GM10847 (cell line): ENCODE results near the gene OGG1.

Experiments
- POLR2A ChIP-seq: IDR thresholded peaks from 2 replicates; pipeline ENCODE4 v1.6.1; 2011; ENCODE audit not compliant: insufficient read length; ENCODE audit errors: extremely low read depth

Gene OGG1

DNA sequence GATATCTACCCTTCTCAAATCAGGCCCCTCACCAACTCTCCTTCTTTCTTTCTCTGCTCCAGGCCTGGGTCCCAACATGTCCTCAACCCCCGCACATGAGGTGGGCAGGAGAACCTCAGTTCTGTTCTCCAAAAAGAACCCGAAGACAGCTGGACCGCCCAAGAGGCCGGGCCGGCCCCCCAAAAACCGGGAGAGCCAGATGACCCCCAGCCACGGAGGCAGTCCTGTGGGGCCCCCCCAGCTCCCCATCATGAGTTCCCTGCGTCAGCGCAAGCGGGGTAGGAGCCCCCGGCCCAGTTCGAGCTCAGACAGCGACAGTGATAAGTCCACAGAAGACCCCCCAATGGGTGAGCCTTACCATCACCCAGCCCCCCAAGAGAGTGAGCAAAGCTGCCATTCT lies 5.6 kb upstream of the OGG1 start:
- no peak for TF ChIP-seq POLR2A

DNA sequence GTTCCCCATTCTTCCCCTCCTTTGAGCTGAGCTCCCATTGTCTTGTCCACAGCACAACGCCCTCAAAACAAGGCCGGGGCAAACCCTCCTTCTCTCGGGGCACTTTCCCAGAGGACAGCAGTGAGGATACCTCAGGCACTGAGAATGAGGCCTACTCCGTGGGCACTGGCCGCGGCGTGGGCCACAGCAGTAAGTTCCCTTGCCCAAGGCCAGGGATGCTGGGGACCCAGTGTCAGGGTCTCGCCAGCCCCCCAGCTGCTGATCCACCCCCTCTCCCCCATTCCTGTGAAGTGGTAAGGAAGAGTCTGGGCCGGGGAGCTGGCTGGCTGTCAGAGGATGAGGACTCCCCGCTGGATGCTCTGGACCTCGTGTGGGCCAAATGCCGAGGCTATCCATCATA lies 4.2 kb upstream of the OGG1 start:
- no peak for TF ChIP-seq POLR2A

DNA sequence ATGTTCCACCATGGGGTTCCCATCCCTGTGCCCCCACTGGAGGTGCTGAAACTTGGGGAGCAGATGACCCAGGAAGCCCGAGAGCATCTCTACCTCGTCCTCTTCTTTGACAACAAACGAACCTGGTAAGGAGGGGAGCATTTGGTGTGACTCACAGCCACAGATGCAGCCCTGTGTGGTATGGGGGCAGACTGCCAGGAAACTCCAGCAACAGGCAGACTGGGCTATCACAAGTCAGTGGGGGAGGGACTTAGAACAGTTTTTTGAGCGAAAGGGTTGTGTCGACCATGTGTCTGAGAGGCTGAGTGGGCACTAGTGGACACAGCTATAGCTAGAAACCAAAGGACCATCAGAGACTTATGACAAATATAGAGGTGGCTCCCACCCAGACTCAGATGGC lies 3.4 kb upstream of the OGG1 start:
- no peak for TF ChIP-seq POLR2A

DNA sequence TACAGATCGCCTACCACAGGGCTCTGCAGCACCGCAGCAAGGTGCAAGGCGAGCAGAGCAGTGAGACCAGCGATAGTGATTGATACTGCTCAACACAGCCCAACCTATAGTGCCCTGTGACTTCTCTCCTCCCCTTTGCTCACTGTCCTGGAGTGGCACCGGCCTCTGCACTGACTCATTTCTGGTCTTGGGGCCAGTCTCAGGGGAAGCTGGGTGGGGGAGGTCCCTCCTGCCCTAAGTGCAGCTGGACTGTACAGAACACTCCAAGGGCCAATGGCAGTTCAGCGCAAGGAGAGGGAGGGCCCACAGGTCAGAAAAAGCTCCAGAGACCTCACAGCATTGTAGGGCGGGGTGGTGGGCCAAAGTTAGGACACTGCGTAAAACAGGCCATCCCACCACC lies 2.5 kb upstream of the OGG1 start:
- TF ChIP-seq POLR2A = no peak

DNA sequence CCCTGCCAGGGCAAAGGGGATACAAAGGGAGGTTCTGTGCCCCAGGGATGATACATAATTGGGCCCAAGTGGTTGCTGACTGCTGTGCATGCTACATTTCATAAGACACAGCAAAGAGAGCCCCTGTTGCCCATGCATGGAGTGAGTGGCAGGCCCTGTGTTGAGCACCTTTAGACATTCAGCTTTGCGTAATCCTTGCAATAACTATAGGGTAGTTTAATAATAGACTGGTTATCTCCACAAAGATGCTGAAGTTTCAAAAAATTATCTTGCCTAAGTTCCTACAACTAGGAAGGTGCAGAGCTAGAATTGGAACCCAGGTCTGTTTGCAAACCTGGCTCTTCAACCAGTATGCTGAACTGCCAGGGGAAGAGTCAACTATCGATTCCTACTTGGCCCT lies 1.7 kb upstream of the OGG1 start:
- no peak for TF ChIP-seq POLR2A

DNA sequence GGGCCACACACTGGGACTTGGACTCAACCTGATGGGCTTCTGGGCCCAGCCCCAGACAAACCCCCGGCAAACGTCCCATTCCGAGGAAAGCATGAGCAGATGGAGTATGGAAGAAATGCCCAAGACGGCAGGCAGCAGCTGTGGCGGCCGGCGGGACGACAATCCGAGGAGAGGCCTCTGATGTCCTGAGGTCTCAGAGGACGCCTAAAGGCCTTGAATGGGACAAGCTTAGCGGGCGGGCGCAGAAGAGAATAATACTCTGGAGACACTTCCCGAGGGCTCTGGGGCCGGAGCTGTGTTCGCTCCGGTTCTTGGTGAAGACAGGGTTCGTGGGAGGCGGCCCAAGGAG lies 482 bp upstream of the OGG1 start:
- TF ChIP-seq POLR2A = no peak

DNA sequence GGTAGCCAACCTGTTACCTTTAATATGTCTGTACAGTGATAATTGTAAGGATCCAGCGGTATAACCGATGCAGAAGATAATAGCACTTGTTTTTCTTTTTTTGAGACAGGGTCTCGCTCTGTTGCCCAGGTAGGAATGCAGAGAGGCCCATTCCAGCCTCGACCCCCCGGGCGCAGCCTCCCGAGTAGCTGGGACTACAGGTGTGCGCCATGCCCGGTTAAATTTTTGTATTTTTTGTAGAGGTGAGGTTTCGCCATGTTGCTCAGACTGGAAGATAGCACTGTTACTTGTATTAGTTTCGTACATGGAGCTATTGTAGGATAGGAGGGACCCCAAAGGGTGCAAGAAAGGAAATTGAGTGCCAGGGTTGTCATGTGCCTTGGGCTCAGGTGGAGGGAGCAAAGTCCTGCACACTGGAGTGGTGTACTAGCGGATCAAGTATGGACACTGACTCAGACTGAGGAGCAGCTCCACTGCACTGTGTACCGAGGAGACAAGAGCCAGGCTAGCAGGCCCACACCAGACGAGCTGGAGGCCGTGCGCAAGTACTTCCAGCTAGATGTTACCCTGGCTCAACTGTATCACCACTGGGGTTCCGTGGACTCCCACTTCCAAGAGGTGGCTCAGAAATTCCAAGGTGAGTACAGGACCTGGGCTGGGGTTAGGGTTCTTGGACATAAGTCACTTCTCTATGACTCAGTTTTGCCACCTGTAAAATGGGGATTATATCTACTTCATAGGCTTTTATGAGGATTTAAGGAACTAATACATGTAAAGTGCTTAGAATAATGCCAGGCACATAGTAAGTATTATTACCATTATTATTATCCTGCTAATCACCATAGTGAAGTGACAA lies 1.0 kb downstream of the OGG1 start:
- no peak for TF ChIP-seq POLR2A

DNA sequence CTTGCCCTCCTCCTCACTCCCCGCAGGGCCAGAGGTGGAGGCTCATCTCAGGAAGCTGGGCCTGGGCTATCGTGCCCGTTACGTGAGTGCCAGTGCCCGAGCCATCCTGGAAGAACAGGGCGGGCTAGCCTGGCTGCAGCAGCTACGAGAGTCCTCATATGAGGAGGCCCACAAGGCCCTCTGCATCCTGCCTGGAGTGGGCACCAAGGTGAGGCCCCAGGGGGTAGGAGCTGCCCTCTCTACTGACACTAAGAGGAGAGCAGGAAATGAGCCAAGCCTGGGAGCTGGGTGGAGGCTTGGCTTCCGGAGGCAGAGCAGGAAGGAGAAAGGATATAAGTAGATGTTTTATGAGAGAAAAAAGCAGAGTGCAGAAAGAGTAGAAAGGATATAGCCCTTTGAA lies 4.9 kb downstream of the OGG1 start:
- TF ChIP-seq POLR2A = no peak

DNA sequence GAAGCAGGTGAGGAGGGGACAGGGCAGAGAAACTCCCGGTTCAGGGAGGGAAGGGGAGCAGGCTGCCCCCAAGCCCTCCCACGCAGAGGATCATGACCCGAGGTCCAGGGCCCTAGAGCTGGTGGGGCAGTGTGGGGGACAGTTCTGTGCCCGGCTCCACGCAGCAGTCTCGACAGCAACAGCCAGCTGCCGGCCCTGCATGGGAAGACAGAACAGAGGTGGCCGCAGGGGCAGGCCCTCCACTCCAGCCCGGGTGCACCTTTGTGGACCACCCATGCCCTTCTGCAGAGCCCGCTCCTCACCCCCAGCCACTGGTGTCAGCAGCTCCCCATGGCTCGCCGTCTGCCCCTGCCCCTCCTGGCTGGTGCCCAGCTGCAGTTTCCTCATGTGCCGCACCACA lies 7.7 kb downstream of the OGG1 start:
- TF ChIP-seq POLR2A = no peak

DNA sequence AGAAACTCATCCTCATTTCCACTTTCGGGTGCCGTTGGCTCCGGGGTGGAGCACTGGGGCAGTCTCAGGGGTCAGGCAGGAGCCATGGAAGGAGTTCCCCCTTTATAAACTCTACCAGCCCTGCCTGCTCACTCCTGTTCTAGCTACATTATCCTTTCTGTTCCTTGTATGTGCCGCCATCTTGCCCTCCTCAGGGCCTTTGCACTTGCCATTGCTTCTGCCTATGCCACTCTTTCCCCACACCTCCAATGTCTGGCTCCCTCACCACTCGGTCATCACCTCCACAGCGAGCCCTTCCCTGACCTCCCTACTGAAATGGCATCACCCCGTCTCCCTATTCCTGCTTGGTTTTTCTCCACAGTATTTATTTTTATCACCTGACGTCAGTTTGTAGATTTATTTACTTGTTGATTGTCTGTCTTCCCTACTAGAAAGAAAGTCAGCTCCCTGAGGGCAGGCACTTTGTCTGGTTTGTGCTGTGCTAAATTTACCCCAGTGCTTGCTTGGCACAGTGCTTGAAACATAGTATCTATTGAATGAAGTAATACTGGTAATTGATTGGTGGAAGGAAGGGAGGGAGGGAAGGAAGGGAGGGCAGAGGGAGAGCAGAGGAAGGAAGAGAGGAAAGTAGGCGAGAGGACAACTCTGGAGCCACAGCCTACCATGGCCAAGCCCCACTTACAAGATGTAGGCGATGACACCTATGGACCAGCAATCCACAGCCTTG lies 11.2 kb downstream of the OGG1 start:
- no peak for TF ChIP-seq POLR2A

DNA sequence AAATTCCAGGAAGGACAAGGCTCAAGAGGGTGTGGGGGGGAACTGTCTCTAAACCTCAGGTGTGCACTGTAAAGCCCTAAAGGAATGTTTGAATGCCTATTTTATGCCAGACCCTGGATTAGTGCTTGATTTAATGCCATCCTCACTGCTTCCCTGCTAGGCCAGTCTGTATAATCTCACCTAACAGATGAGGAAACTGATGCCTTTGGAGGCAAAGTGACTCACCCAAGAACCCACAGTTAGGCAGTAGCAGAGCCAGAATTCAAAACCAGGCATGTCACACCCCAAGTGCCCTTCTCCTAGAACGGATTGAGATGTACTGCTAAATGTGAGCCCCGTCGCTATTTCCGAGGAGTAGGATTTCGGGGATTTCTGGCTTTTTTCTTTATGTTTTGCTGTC lies 12.2 kb downstream of the OGG1 start:
- no peak for TF ChIP-seq POLR2A

DNA sequence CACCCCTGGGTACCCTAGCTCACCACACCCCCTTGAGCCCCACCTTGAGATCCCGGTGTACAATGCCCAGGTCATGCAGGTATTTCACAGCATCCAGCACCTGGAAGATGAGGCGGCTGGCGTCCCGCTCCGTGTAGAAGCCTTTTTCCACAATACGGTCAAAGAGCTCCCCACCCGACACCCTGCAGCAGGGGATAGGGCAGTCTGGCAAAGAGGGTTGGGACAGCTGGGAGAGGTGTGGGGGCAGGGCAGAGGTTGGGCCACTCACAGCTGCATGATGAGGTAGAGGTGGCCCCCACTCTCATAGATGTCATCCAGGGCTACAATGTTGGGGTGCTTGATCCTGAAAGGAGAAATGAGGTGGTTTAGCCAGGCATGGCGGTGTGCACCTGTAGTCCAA lies 13.1 kb downstream of the OGG1 start:
- no peak for TF ChIP-seq POLR2A

DNA sequence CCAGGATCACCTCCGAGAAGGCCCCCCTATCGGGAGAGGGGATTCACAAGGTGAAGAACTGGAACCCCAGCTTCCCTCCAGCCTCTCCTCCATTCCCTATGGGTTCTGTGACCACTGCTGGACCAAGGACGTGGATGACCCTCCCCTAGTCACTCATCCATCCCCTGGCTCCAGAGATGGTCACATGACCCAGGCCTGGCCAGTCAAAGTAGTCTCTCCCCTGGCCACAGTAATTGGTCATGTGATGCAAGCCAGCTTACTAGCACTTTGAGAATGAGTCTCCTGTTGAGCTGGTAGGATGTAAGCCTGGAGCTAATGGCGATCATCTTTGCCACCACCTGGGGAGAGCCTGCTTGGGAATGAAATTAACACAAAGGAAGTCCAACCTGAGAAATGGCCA lies 16.1 kb downstream of the OGG1 start:
- no peak for TF ChIP-seq POLR2A

DNA sequence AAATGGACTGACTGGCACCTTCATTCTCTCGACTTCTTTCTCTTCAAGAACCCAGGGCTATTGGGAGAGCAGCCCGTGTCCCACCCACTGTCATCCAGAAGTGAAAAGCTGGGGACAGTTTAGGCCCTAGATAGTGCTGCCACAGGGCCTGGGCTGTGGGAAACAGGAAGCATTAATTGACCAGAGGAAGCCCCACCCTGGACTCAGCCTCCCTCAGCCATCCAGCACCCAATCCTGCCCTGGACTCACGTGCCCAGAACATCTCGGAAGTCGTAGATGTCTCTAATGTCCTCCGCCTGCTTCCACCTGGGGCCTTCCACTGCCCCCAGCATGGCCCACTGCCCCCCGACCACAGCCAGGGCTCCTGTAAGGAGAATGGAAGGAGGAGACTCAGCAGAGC lies 17.7 kb downstream of the OGG1 start:
- no peak for TF ChIP-seq POLR2A

DNA sequence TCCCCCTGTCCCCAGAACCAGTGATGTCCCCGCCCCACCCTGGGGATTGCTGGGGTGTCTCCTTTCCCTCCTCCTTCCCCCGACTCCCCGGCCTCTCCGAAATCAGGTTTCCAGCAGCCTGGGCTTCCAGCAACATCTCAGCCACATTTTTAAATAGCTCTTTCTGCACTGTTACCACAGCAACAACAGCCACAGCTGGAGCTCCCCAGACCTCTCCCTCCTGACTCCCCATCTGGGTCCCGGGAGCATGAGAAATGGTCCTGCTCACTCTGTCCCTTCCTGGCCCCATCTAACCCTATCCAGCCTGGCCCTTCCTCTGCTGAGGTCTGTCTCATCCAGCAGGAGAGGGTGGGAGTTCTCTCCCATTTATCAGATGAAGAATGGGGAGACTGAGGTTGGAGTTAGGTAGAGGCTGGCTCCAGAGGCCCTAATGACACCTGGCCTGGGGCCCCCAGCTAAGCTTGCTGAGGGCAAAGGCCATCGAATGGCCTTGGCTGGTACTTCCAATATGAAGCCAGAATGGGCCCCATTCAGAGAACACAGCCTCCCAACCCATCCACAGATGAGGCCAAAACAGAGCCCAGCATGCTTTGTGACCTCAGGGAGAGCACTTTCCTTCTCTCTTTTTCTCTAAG lies 18.5 kb downstream of the OGG1 start:
- TF ChIP-seq POLR2A = no peak

DNA sequence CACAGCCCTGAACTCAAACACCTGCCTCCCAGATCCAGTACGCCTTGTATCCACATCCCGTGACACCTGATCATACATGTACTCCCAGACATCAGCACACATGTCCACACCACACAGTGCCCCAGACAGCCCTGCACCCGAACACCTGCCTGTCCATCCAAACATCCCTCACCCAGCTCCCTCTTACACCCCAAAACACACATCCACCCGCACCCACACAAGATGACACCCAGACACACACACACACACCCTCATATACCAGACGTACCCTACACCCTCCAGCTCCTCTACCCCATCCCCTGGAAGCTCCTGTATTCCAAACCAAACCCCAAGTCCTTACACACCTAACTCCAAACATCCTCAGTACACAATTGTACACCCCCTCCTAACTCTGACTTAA lies 19.3 kb downstream of the OGG1 start:
- TF ChIP-seq POLR2A = no peak
